Trophoblast cell (in vitro differentiated cells and primary cell): ENCODE data around the gene RCBTB2.

Source experiments
- DNase-seq, 2 donors: peaks; one replicate each; pipeline ENCODE4 v3.0.0-alpha.2; 2016
- H2AFZ ChIP-seq: 2 replicates; pipeline ENCODE4 v1.6.1; 2013; ENCODE audit warnings: low read length, moderate library complexity, mild to moderate bottlenecking; ENCODE audit not compliant: insufficient read depth, poor library complexity
- H2AK5ac ChIP-seq: 2 replicates; pipeline ENCODE4 v1.6.1; 2013; ENCODE audit warnings: mild to moderate bottlenecking, low read length
- H2BK120ac ChIP-seq: 2 replicates; pipeline ENCODE4 v1.6.1; 2013; ENCODE audit warnings: low read length, mild to moderate bottlenecking, moderate library complexity; ENCODE audit not compliant: insufficient read depth, poor library complexity
- H2BK12ac ChIP-seq: 2 replicates; pipeline ENCODE4 v1.6.1; 2013; ENCODE audit warnings: mild to moderate bottlenecking, low read length, moderate library complexity
- H2BK5ac ChIP-seq: 2 replicates; pipeline ENCODE4 v1.6.1; 2013; ENCODE audit warnings: low read length, low read depth, moderate library complexity, mild to moderate bottlenecking; ENCODE audit not compliant: poor library complexity
- H3K14ac ChIP-seq: 2 replicates; pipeline ENCODE4 v1.6.1; 2013; ENCODE audit warnings: mild to moderate bottlenecking, low read length
- H3K18ac ChIP-seq: 2 replicates; pipeline ENCODE4 v1.6.1; 2013; ENCODE audit warnings: mild to moderate bottlenecking, low read length
- H3K23ac ChIP-seq: 2 replicates; pipeline ENCODE4 v1.6.1; 2013; ENCODE audit warnings: low read length
- H3K27ac ChIP-seq: 2 replicates; pipeline ENCODE4 v1.5.1; 2013; ENCODE audit warnings: low read depth, mild to moderate bottlenecking, inconsistent platforms, low read length, moderate library complexity
- H3K27me3 ChIP-seq: 2 replicates; pipeline ENCODE4 v1.6.1; 2013; ENCODE audit warnings: inconsistent platforms, mild to moderate bottlenecking, low read length, moderate library complexity; ENCODE audit not compliant: insufficient read depth
- H3K36me3 ChIP-seq, 2 experiments: 1 replicate in 1 of 2; 2 replicates in 1 of 2; pipeline ENCODE4 v1.6.1; 2013; ENCODE audit warnings: low read length in 2 of 2, mild to moderate bottlenecking in 2 of 2, moderate library complexity in 1 of 2; ENCODE audit not compliant: insufficient read depth in 2 of 2, control insufficient read depth in 1 of 2
- H3K4ac ChIP-seq: 2 replicates; pipeline ENCODE4 v1.6.1; 2013; ENCODE audit warnings: low read depth, mild to moderate bottlenecking, low read length, moderate library complexity
- H3K4me1 ChIP-seq, 2 experiments: 1 replicate in 1 of 2; 2 replicates in 1 of 2; pipeline ENCODE4 v1.6.1; 2013; ENCODE audit warnings: low read length in 2 of 2, mild to moderate bottlenecking in 2 of 2, moderate library complexity in 1 of 2; ENCODE audit not compliant: insufficient read depth in 2 of 2, control insufficient read depth in 1 of 2
- H3K4me2 ChIP-seq: 2 replicates; pipeline ENCODE4 v1.6.1; 2013; ENCODE audit warnings: inconsistent platforms, mild to moderate bottlenecking, low read length, moderate library complexity
- H3K4me3 ChIP-seq: 2 replicates; pipeline ENCODE4 v1.5.1; 2013; ENCODE audit warnings: mild to moderate bottlenecking, low read depth, low read length, inconsistent platforms
- H3K79me1 ChIP-seq: one replicate; pipeline ENCODE4 v1.6.1; 2013; ENCODE audit warnings: low read length
- H3K79me2 ChIP-seq: 2 replicates; pipeline ENCODE4 v1.6.1; 2013; ENCODE audit warnings: low read length, mild to moderate bottlenecking; ENCODE audit not compliant: control insufficient read depth, insufficient read depth, poor library complexity
- H3K9ac ChIP-seq: 2 replicates; pipeline ENCODE4 v1.6.1; 2013; ENCODE audit warnings: mild to moderate bottlenecking, low read length
- H3K9me3 ChIP-seq: 2 replicates; pipeline ENCODE4 v1.6.1; 2013; ENCODE audit warnings: low read depth, mild to moderate bottlenecking, control low read depth, inconsistent platforms, low read length; ENCODE audit not compliant: insufficient read depth
- H4K12ac ChIP-seq: 2 replicates; pipeline ENCODE4 v1.6.1; 2013; ENCODE audit warnings: low read depth, mild to moderate bottlenecking, low read length, moderate library complexity
- H4K8ac ChIP-seq: 2 replicates; pipeline ENCODE4 v1.6.1; 2013; ENCODE audit warnings: low read depth, mild to moderate bottlenecking, low read length, moderate library complexity
- H4K91ac ChIP-seq: one replicate; pipeline ENCODE4 v1.6.1; 2013; ENCODE audit warnings: low read depth, mild to moderate bottlenecking, low read length, moderate library complexity
- WGBS: extraction: QIAGEN DNeasy Blood & Tissue Kit; methylation state at CpG from one replicate; pipeline ENCODE4 v1.1.7; 2013; ENCODE audit warnings: missing lambda C conversion rate; ENCODE audit not compliant: insufficient read length, insufficient coverage; ENCODE audit errors: extremely low coverage; 5-methylcytosine and 5-hydroxymethylcytosine counted together

Gene RCBTB2

DNA sequence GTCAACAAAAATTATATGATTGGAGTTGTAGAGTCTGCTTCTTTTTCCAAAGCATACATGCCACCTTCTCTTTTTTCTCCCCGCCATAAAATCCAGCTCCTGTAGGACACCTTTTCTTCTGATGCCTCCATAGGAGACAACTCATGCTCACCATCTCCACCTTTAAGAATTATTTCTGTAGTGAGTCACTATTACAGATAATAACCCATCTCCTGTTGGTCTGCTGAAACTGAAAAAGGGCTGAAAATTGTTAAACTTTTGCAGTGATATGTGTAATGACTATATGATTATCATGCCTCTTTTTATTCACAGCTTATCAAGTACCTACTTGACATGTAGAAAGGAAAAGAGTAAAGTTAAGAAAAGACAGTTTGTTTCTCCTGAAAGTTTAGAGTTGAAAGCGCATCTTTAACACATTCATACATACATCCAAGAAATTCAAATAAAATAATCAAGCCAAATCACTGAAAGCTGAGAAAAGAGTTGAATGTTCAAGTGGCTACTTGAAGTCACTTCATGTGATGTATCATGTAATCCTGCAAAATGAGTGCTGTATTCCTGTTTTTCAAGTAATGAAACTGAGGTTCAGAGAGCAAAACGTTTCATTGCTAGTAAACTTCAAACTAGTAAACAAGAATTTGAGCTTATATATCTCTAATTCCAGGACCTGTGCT, 84.5 kb downstream of the RCBTB2 start:
- WGBS: no CpG with 5 or more reads among the region's 3 CpGs
- H3K4me1 ChIP-seq: no peaks in the 10 kb centered on the region

DNA sequence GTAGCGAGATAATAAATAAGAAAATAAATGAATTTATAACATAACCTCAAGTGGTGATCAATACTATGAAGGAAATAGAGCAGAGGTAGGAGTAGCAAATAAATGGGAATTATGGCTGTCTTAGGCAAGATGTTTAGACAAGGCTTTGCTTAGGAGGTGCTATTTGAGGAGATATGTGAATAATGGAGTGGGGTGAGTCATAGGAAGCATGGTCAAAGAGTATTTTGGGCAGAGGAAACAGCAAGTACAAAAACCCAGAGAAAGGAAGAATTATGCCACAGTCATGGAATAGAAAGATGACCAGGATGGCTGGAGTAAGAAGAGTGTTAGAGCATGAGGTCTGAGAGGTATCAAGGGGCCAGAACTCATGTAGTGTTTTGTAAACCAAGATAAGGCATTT, 86.4 kb downstream of the RCBTB2 start:
- no peak overlapping the region for H4K91ac ChIP-seq
- no peak overlapping the region for H3K14ac ChIP-seq
- H3K79me1 ChIP-seq: no peaks in the 10 kb centered on the region
- H3K4me2 ChIP-seq: no peak overlapping the region
- H3K27me3 ChIP-seq: no peaks in the 10 kb centered on the region
- no peak overlapping the region for H3K27ac ChIP-seq
- H3K9ac ChIP-seq: no peak overlapping the region
- H3K9me3 ChIP-seq: no peaks in the 10 kb centered on the region
- no peak overlapping the region for H2AK5ac ChIP-seq
- no peak overlapping the region for H2BK5ac ChIP-seq
- peak in 1 of 2 donors; percentile 11 for DNase-seq
- no peak overlapping the region for H4K12ac ChIP-seq
- H3K4me3 ChIP-seq: no peak overlapping the region
- no peak overlapping the region for H3K18ac ChIP-seq
- no CpG with 5 or more reads among the region's 1 CpG for WGBS
- H3K4me1 ChIP-seq: no peaks in the 10 kb centered on the region
- H2BK120ac ChIP-seq: no peak overlapping the region
- H4K8ac ChIP-seq: no peak overlapping the region
- H3K4ac ChIP-seq: no peak overlapping the region
- no peaks in the 10 kb centered on the region for H3K79me2 ChIP-seq
- no peak overlapping the region for H3K23ac ChIP-seq
- no peak overlapping the region for H2BK12ac ChIP-seq
- H3K36me3 ChIP-seq: no peaks in the 10 kb centered on the region
- no peak overlapping the region for H2AFZ ChIP-seq

More for the DNA sequence above, 84.5 kb downstream of the RCBTB2 start:
- Histone ChIP-seq H3K27ac (no peak overlapping the region), H2BK5ac (no peak overlapping the region), H2BK120ac (no peak overlapping the region), H4K8ac (no peak overlapping the region), H3K4ac (no peak overlapping the region), H2BK12ac (no peak overlapping the region), H3K27me3 (no peaks in the 10 kb centered on the region), H3K9ac (no peak overlapping the region), H4K12ac (no peak overlapping the region), H3K36me3 (no peaks in the 10 kb centered on the region), H4K91ac (no peak overlapping the region), H2AFZ (no peak overlapping the region), H3K9me3 (no peaks in the 10 kb centered on the region), H3K79me2 (no peaks in the 10 kb centered on the region), H3K14ac (no peak overlapping the region), H2AK5ac (no peak overlapping the region), H3K23ac (no peak overlapping the region), H3K4me2 (no peak overlapping the region), H3K79me1 (no peaks in the 10 kb centered on the region), H3K4me3 (no peak overlapping the region), H3K18ac (no peak overlapping the region)
- DNase-seq: no peak

DNA sequence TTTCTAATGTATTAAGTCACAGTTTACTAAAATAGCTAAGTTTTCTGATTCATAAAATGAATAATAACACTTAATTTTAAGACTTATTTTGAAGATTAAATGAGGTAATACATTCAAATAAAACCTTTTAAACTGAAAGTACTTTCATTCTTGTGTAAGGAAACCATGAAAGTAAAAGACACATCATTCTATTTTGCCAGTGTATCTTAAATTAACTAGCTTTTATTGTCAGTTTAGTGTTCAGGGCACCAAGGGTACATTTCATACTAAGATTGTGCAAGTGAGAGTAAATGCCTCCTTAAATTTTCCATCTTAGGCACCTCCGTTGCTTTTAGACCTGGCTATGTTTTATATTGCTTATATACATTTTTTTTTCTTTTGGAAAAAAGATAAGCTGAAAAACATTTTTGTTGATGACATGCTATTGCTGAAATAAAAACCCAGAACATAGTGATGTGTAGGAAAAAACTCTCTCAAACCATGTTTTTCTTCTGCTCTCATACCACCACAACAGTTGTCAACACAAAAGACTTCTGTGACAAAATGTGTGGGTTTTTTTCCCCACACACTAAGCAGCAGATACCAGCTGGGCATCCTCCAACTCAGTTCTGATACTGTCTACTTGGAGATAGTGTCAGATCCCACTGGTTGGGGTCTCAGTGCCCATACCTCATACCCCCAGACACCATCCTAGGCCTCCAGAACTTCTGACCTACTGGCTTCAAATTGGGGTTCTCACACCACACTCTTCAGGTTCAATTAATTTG, 89.3 kb downstream of the RCBTB2 start:
- no peaks in the 10 kb centered on the region for H3K36me3 ChIP-seq
- no peak overlapping the region for H3K4me2 ChIP-seq
- WGBS: no CpG with 5 or more reads among the region's 1 CpG
- no peaks in the 10 kb centered on the region for H3K79me1 ChIP-seq
- no peaks in the 10 kb centered on the region for H3K79me2 ChIP-seq
- no peak overlapping the region for H4K91ac ChIP-seq
- no peak overlapping the region for H3K4ac ChIP-seq
- H2BK12ac ChIP-seq: no peak overlapping the region
- no peak overlapping the region for H2AK5ac ChIP-seq
- no peak overlapping the region for H3K23ac ChIP-seq
- H3K18ac ChIP-seq: no peak overlapping the region
- H4K12ac ChIP-seq: no peak overlapping the region
- H3K4me3 ChIP-seq: no peak overlapping the region
- H3K9ac ChIP-seq: no peak overlapping the region
- H3K27me3 ChIP-seq: no peaks in the 10 kb centered on the region
- H2AFZ ChIP-seq: no peak overlapping the region
- no peak overlapping the region for H3K14ac ChIP-seq
- DNase-seq: no peak
- no peaks in the 10 kb centered on the region for H3K4me1 ChIP-seq
- H2BK5ac ChIP-seq: no peak overlapping the region
- H2BK120ac ChIP-seq: no peak overlapping the region
- no peak overlapping the region for H4K8ac ChIP-seq
- no peaks in the 10 kb centered on the region for H3K9me3 ChIP-seq
- H3K27ac ChIP-seq: no peak overlapping the region
